Liver (tissue), 9 donors: ENCODE results near the gene ARHGAP36. TPM values are rescaled to one million over a fixed set of nuclear protein-coding genes. Genes with fewer than 3 reads are reported as not detected.

Experiments
- DNase-seq: peaks from one replicate; pipeline ENCODE4 v3.0.0-alpha.2; 2017; ENCODE audit warnings: low spot score
- H3K27ac ChIP-seq, 2 donors: one replicate each; pipeline ENCODE4 v1.7.0; 2013; ENCODE audit warnings: inconsistent platforms in 2 of 2, low read length in 2 of 2, control low read depth in 1 of 2, low read depth in 1 of 2, mild to moderate bottlenecking in 1 of 2
- H3K27me3 ChIP-seq, 4 donors: one replicate each; pipeline versions ENCODE4 v1.6.1 to v1.7.0; 2013; ENCODE audit warnings: low read length in 3 of 4, inconsistent platforms in 1 of 4, mild to moderate bottlenecking in 1 of 4, moderate library complexity in 1 of 4; ENCODE audit not compliant: control insufficient read depth in 4 of 4, insufficient read depth in 4 of 4
- H3K36me3 ChIP-seq, 4 donors: one replicate each; pipeline versions ENCODE4 v1.6.1 to v1.7.0; 2013; ENCODE audit warnings: low read length in 3 of 4, mild to moderate bottlenecking in 3 of 4, low read depth in 1 of 4, moderate library complexity in 1 of 4; ENCODE audit not compliant: control insufficient read depth in 4 of 4, insufficient read depth in 3 of 4
- H3K4me1 ChIP-seq, 4 donors: one replicate each; pipeline versions ENCODE4 v1.6.1 to v1.7.0; 2013; ENCODE audit warnings: low read length in 3 of 4, mild to moderate bottlenecking in 3 of 4, moderate library complexity in 1 of 4; ENCODE audit not compliant: control insufficient read depth in 4 of 4, insufficient read depth in 4 of 4
- H3K4me3 ChIP-seq, 3 donors: one replicate each; pipeline versions ENCODE4 v1.6.1 to v1.7.0; 2013; ENCODE audit warnings: low read length in 3 of 3, control low read depth in 1 of 3, low read depth in 1 of 3, mild to moderate bottlenecking in 1 of 3
- H3K9ac ChIP-seq, 2 donors: one replicate each; pipeline ENCODE4 v1.7.0; 2013; ENCODE audit warnings: low read length in 2 of 2, mild to moderate bottlenecking in 2 of 2, moderate library complexity in 2 of 2, control low read depth in 1 of 2, low read depth in 1 of 2
- H3K9me3 ChIP-seq, 4 donors: one replicate each; pipeline versions ENCODE4 v1.6.1 to v1.7.0; 2013; ENCODE audit warnings: low read length in 3 of 4; ENCODE audit not compliant: control insufficient read depth in 4 of 4
- ATF3 ChIP-seq: IDR thresholded peaks from 2 replicates; pipeline ENCODE4 v1.6.1; 2016; ENCODE audit warnings: antibody characterized with exemption
- FOXA1 ChIP-seq: IDR thresholded peaks from 2 replicates; pipeline ENCODE4 v1.6.1; 2016; ENCODE audit warnings: antibody characterized with exemption
- GABPA ChIP-seq, 2 donors: IDR thresholded peaks in 1 of 2; conservative IDR thresholded peaks in 1 of 2; 2 replicates each; pipeline ENCODE4 v1.6.1; 2016; ENCODE audit warnings: antibody characterized with exemption in 2 of 2, mild to moderate bottlenecking in 1 of 2, moderate library complexity in 1 of 2
- HNF4A ChIP-seq, 2 donors: conservative IDR thresholded peaks; 2 replicates each; pipeline ENCODE4 v1.6.1; 2016; ENCODE audit warnings: antibody characterized with exemption in 2 of 2, mild to moderate bottlenecking in 2 of 2
- RAD21 ChIP-seq, 2 donors: IDR thresholded peaks; 2 replicates each; pipeline ENCODE4 v1.6.1; 2016; ENCODE audit warnings: antibody characterized with exemption in 2 of 2, mild to moderate bottlenecking in 2 of 2
- RXRA ChIP-seq, 2 donors: IDR thresholded peaks; 2 replicates each; pipeline ENCODE4 v1.6.1; 2017 to 2018; ENCODE audit warnings: antibody characterized with exemption in 2 of 2, mild to moderate bottlenecking in 1 of 2
- TAF1 ChIP-seq: conservative IDR thresholded peaks from 2 replicates; pipeline ENCODE4 v1.6.1; 2016; ENCODE audit warnings: antibody characterized with exemption, mild to moderate bottlenecking
- ZBTB33 ChIP-seq: IDR thresholded peaks from 2 replicates; pipeline ENCODE4 v1.6.1; 2016; ENCODE audit warnings: antibody characterized with exemption
- WGBS: extraction: QIAGEN DNeasy Blood & Tissue Kit; methylation state at CpG from one replicate; pipeline ENCODE4 v1.1.7; 2013; 5-methylcytosine and 5-hydroxymethylcytosine counted together
- polyA plus RNA-seq, 2 donors: library from polyadenylated mRNA; stranded (reverse) in 1 of 2; unstranded in 1 of 2; fragments of 200-250 nt in 1 of 2; fragments of >200 nt in 1 of 2; fragmentation: Nextera tagmentation in 1 of 2; extraction: Ambion mirVana in 1 of 2; gene quantifications; one replicate each; pipeline versions ENCODE4 v1.2.1 to v1.2.3, GENCODE V29; 2013 to 2015
- total RNA-seq, 2 donors: library from RNA; depleted of rRNA; stranded (reverse); fragments of >200 nt; gene quantifications; one replicate each; pipeline ENCODE4 v1.2.3, GENCODE V29; 2014
- TF ChIP-seq, protein P1 (sequence below): IDR thresholded peaks from 2 replicates; pipeline ENCODE4 v1.6.1; 2016; ENCODE audit warnings: antibody characterized with exemption
- donor health status: healthy.
- donor health status: healthy.
- donor health status: healthy.
- donor health status: healthy.
- donor health status: healthy.

The ARHGAP36 gene
- total and polyA plus RNA-seq, 4 donors: not detected

GRCh38 chrX:131081772-131082740 is 23.9 kb downstream of the ARHGAP36 start:
- Histone ChIP-seq H3K9ac (no peak overlapping the region), H3K4me1 (no peaks in the 10 kb centered on the region), H3K27me3 (peaks cover 0 to 3% (median 0%) of the 10 kb centered on the region in 4 donors), H3K4me3 (no peak overlapping the region), H3K36me3 (no peaks in the 10 kb centered on the region), H3K27ac (no peak overlapping the region), H3K9me3 (no peaks in the 10 kb centered on the region)
- WGBS: 2% methylated on average over 75 of the region's 75 CpGs
- TF ChIP-seq, protein P1, sequence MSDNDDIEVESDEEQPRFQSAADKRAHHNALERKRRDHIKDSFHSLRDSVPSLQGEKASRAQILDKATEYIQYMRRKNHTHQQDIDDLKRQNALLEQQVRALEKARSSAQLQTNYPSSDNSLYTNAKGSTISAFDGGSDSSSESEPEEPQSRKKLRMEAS: no peak
- TF ChIP-seq RXRA (IDR thresholded peaks at IDR 0.05) (no peak), RAD21 (IDR thresholded peaks at IDR 0.05) (no peak), HNF4A (conservative IDR thresholded peaks at IDR 0.05) (no peak), TAF1 (no peak), ZBTB33 (no peak)
- DNase-seq: no peak

GRCh38 chrX:131083510-131084142 is 25.5 kb downstream of the ARHGAP36 start:
- Histone ChIP-seq H3K9ac (no peak overlapping the region), H3K27me3 (peaks cover 0 to 3% (median 0%) of the 10 kb centered on the region in 4 donors), H3K36me3 (no peaks in the 10 kb centered on the region), H3K4me3 (no peak overlapping the region), H3K27ac (no peak overlapping the region), H3K9me3 (no peaks in the 10 kb centered on the region), H3K4me1 (no peaks in the 10 kb centered on the region)
- DNase-seq: no peak
- TF ChIP-seq GABPA (IDR thresholded peaks at IDR 0.05 in 1 of 2, conservative IDR thresholded peaks at IDR 0.05 in 1 of 2) (no peak), RAD21 (IDR thresholded peaks at IDR 0.05) (no peak)
- WGBS: 3% methylated on average over 34 of the region's 34 CpGs

GRCh38 chrX:131084145-131084544 is 26.0 kb downstream of the ARHGAP36 start:
- Histone ChIP-seq H3K4me3 (no peak overlapping the region), H3K9ac (no peak overlapping the region), H3K36me3 (no peaks in the 10 kb centered on the region), H3K4me1 (no peaks in the 10 kb centered on the region), H3K27ac (no peak overlapping the region), H3K9me3 (no peaks in the 10 kb centered on the region), H3K27me3 (peaks cover 0 to 3% (median 0%) of the 10 kb centered on the region in 4 donors)
- no peak for DNase-seq
- WGBS: 4% methylated on average over 7 of the region's 7 CpGs
- TF ChIP-seq ATF3 (no peak), FOXA1 (no peak)
